Esophagus muscularis mucosa (tissue), 4 donors: ENCODE measurements around the gene FSHR. TPM values are rescaled to one million over a fixed set of nuclear protein-coding genes. Genes with fewer than 3 reads are reported as not detected.

Source experiments
- DNase-seq: peaks from one replicate; pipeline ENCODE4 v3.0.0-alpha.2; 2017; ENCODE audit errors: extremely low spot score
- H3K27ac ChIP-seq, 4 donors: fragments of 200-600 bp; sonication (generic); replicated peaks in 1 of 4; 1 replicate in 3 of 4; 2 replicates in 1 of 4; pipeline ENCODE4 v1.5.1; 2016 to 2019; ENCODE audit warnings: mild to moderate bottlenecking in 1 of 4
- H3K27me3 ChIP-seq, 4 donors: fragments of 200-600 bp; sonication (generic); one replicate each; pipeline versions ENCODE4 v1.5.1 to v1.6.0; 2016 to 2019
- H3K36me3 ChIP-seq, 4 donors: fragments of 200-600 bp; sonication (generic); one replicate each; pipeline ENCODE4 v1.5.1; 2016 to 2019
- H3K4me1 ChIP-seq, 4 donors: fragments of 200-600 bp; sonication (generic); one replicate each; pipeline ENCODE4 v1.5.1; 2016 to 2019
- H3K4me3 ChIP-seq, 4 donors: fragments of 200-600 bp; sonication (generic); 1 replicate in 2 of 4; 2 replicates in 2 of 4; pipeline ENCODE4 v1.5.1; 2016 to 2019; ENCODE audit warnings: mild to moderate bottlenecking in 4 of 4, moderate library complexity in 1 of 4
- H3K9me3 ChIP-seq, 4 donors: fragments of 200-600 bp; sonication (generic); 1 replicate in 3 of 4; 2 replicates in 1 of 4; pipeline ENCODE4 v1.5.1; 2016 to 2019
- CTCF ChIP-seq, 3 experiments: fragments of 200-600 bp in 2 of 3; fragments of 450-650 bp in 1 of 3; sonication (generic) in 2 of 3; IDR thresholded peaks; one replicate each; pipeline ENCODE4 v1.5.1; 2017 to 2019; ENCODE audit warnings: antibody characterized with exemption in 3 of 3, mild to moderate bottlenecking in 2 of 3, moderate library complexity in 1 of 3
- EP300 ChIP-seq: sonication (generic); formaldehyde crosslinking; IDR thresholded peaks from one replicate; pipeline ENCODE4 v1.6.1; 2017; ENCODE audit warnings: antibody characterized with exemption
- POLR2A ChIP-seq: fragments of 450-650 bp; IDR thresholded peaks from one replicate; pipeline ENCODE4 v1.6.1; 2017; ENCODE audit warnings: antibody characterized with exemption, moderate library complexity, mild to moderate bottlenecking, low read depth
- POLR2AphosphoS5 ChIP-seq, 2 donors: sonication (generic); formaldehyde crosslinking; IDR thresholded peaks; one replicate each; pipeline ENCODE4 v1.6.1; 2017; ENCODE audit warnings: antibody characterized with exemption in 2 of 2
- WGBS: methylation state at CpG from one replicate; pipeline ENCODE4 v1.1.5; 2018; 5-methylcytosine and 5-hydroxymethylcytosine counted together
- intact Hi-C: fragments of 100-400 bp; cut with DNase I; formaldehyde crosslinking; loops from one replicate; pipeline ENCODE4 v1.15.1; 2023
- total RNA-seq, 4 donors: library from RNA; depleted of rRNA; stranded (reverse); fragments of >200 nt; gene quantifications; one replicate each; pipeline versions ENCODE4 v1.1.0 to v1.2.1, GENCODE V29; 2016

FSHR gene
- total RNA-seq, 4 donors from 2014 or later: not detected

- no peak overlapping the region for H3K4me3 ChIP-seq
- no peak overlapping the region for H3K27ac ChIP-seq
- 83% methylated on average over 2 of the region's 2 CpGs for WGBS
- intact Hi-C loops: no loop called here
- H3K4me1 ChIP-seq: no peaks in the 10 kb centered on the region
- no peaks in the 10 kb centered on the region for H3K27me3 ChIP-seq
- H3K9me3 ChIP-seq: no peaks in the 10 kb centered on the region
- no peak for TF ChIP-seq CTCF (IDR thresholded peaks at IDR 0.05)
- TF ChIP-seq EP300: no peak
- DNase-seq: no peak
- no peaks in the 10 kb centered on the region for H3K36me3 ChIP-seq
Observed at GRCh38 chr2:48980846-48981245, 173.5 kb downstream of the FSHR start.

GRCh38 chr2:48979691-48980090 lies 174.6 kb downstream of the FSHR start:
- Histone ChIP-seq H3K27me3 (no peaks in the 10 kb centered on the region), H3K36me3 (no peaks in the 10 kb centered on the region), H3K4me1 (no peaks in the 10 kb centered on the region), H3K9me3 (no peaks in the 10 kb centered on the region), H3K27ac (no peak overlapping the region), H3K4me3 (no peak overlapping the region)
- WGBS: 97% methylated on average over 4 of the region's 4 CpGs
- no peak for TF ChIP-seq POLR2A
- no peak for TF ChIP-seq POLR2AphosphoS5 (IDR thresholded peaks at IDR 0.05)
- no peak for TF ChIP-seq EP300
- no peak for TF ChIP-seq CTCF (IDR thresholded peaks at IDR 0.05)
- intact Hi-C loops: no loop called here
- DNase-seq: no peak

GRCh38 chr2:48978131-48978530 lies 176.2 kb downstream of the FSHR start:
- H3K27me3 ChIP-seq: no peaks in the 10 kb centered on the region
- no peak for DNase-seq
- H3K4me1 ChIP-seq: no peaks in the 10 kb centered on the region
- no peak for TF ChIP-seq CTCF (IDR thresholded peaks at IDR 0.05)
- TF ChIP-seq POLR2A: no peak
- no peak for TF ChIP-seq POLR2AphosphoS5 (IDR thresholded peaks at IDR 0.05)
- TF ChIP-seq EP300: no peak
- intact Hi-C loops: no loop called here
- H3K36me3 ChIP-seq: no peaks in the 10 kb centered on the region
- H3K4me3 ChIP-seq: no peak overlapping the region
- no peak overlapping the region for H3K27ac ChIP-seq
- no peaks in the 10 kb centered on the region for H3K9me3 ChIP-seq

GRCh38 chr2:48971801-48972200 lies 182.5 kb downstream of the FSHR start:
- Histone ChIP-seq H3K9me3 (no peaks in the 10 kb centered on the region), H3K27ac (no peak overlapping the region), H3K4me1 (no peaks in the 10 kb centered on the region), H3K27me3 (no peaks in the 10 kb centered on the region), H3K36me3 (no peaks in the 10 kb centered on the region), H3K4me3 (no peak overlapping the region)
- intact Hi-C loops: no loop called here
- no peak for DNase-seq
- 93% methylated on average over 2 of the region's 2 CpGs for WGBS
- TF ChIP-seq CTCF (IDR thresholded peaks at IDR 0.05) (no peak), POLR2AphosphoS5 (IDR thresholded peaks at IDR 0.05) (no peak), EP300 (no peak), POLR2A (no peak)

GRCh38 chr2:48968011-48968410 lies 186.3 kb downstream of the FSHR start:
- no peaks in the 10 kb centered on the region for H3K9me3 ChIP-seq
- no peaks in the 10 kb centered on the region for H3K27me3 ChIP-seq
- intact Hi-C loops: no loop called here
- H3K4me1 ChIP-seq: no peaks in the 10 kb centered on the region
- H3K36me3 ChIP-seq: no peaks in the 10 kb centered on the region
- no peak for TF ChIP-seq CTCF (IDR thresholded peaks at IDR 0.05)
- DNase-seq: no peak
- H3K27ac ChIP-seq: no peak overlapping the region
- H3K4me3 ChIP-seq: no peak overlapping the region
- WGBS: 80% methylated on average over 4 of the region's 4 CpGs
